H1 (cell line): Measurements from ENCODE around the gene CLIP4.
"Not testable (repeated sequence)": the region's sequence is repeated elsewhere in the genome, so short reads cannot be mapped to it uniquely, and the experiment has no call there.

Source experiments
- EP300 ChIP-seq, 2 experiments: IDR thresholded peaks; 1 replicate in 1 of 2; 2 replicates in 1 of 2; pipeline ENCODE4 v1.6.1; 2011 to 2012; ENCODE audit warnings: low read depth in 2 of 2, low read length in 2 of 2, mild to moderate bottlenecking in 2 of 2, borderline replicate concordance in 1 of 2, inconsistent platforms in 1 of 2, moderate library complexity in 1 of 2
- EZH2 ChIP-seq: fragments of 200-600 bp; sonication (generic); IDR thresholded peaks from 2 replicates; pipeline ENCODE4 v1.7.1; 2012; ENCODE audit warnings: low read depth, mild to moderate bottlenecking, moderate library complexity, low read length, inconsistent platforms; ENCODE audit not compliant: severe bottlenecking
- JUN ChIP-seq: IDR thresholded peaks from 2 replicates; pipeline ENCODE4 v1.6.1; 2011; ENCODE audit warnings: low read depth, mild to moderate bottlenecking, improper control_type of control experiment, low read length
- MAX ChIP-seq: IDR thresholded peaks from 2 replicates; pipeline ENCODE4 v1.6.1; 2012; ENCODE audit warnings: inconsistent platforms
- POLR2AphosphoS5 ChIP-seq: IDR thresholded peaks from 2 replicates; pipeline ENCODE4 v1.6.1; 2011; ENCODE audit warnings: low read depth, low read length

GRCh38 chr2:29090311-29090710 lies 24.9 kb upstream of the CLIP4 start:
- not testable (repeated sequence) for TF ChIP-seq JUN; POLR2AphosphoS5; MAX; EP300 (IDR thresholded peaks at IDR 0.05; ENCODE audit: borderline replicate concordance in 1 of 2, low read depth in 2 of 2, low read length in 2 of 2); EZH2
